GM12872 (cell line): ENCODE results near the gene FAM168A.

Source experiments
- TF ChIP-seq, protein P1 (sequence below): IDR thresholded peaks from 3 replicates; pipeline ENCODE4 v1.5.1; 2011; ENCODE audit warnings: low read depth, mild to moderate bottlenecking, low read length, moderate library complexity; ENCODE audit not compliant: insufficient read depth

The FAM168A gene

DNA sequence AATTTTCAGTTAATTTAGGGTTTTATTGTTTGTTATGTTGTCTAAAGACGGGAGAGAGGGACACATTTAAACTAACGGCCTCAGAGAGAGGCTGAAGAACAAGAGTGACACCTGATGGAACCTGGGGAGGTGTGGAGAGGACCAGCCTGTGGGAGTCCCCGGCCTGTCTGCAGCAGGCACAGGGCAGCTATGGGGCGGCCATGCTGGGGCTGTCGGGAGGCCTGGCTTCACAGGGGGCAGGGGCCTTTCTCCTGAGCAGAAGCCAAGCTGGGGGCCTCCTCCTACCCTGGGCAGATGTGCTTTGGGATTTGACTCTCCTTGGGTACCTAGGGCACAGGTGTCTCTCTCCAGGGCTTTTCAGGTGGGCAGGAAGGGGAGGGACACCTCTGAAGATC is 199.8 kb downstream of the FAM168A start:
- TF ChIP-seq, protein P1, sequence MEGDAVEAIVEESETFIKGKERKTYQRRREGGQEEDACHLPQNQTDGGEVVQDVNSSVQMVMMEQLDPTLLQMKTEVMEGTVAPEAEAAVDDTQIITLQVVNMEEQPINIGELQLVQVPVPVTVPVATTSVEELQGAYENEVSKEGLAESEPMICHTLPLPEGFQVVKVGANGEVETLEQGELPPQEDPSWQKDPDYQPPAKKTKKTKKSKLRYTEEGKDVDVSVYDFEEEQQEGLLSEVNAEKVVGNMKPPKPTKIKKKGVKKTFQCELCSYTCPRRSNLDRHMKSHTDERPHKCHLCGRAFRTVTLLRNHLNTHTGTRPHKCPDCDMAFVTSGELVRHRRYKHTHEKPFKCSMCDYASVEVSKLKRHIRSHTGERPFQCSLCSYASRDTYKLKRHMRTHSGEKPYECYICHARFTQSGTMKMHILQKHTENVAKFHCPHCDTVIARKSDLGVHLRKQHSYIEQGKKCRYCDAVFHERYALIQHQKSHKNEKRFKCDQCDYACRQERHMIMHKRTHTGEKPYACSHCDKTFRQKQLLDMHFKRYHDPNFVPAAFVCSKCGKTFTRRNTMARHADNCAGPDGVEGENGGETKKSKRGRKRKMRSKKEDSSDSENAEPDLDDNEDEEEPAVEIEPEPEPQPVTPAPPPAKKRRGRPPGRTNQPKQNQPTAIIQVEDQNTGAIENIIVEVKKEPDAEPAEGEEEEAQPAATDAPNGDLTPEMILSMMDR, result no peak

GRCh38 chr11:73397468-73398131 is 200.3 kb downstream of the FAM168A start:
- TF ChIP-seq, protein P1, result no peak

DNA sequence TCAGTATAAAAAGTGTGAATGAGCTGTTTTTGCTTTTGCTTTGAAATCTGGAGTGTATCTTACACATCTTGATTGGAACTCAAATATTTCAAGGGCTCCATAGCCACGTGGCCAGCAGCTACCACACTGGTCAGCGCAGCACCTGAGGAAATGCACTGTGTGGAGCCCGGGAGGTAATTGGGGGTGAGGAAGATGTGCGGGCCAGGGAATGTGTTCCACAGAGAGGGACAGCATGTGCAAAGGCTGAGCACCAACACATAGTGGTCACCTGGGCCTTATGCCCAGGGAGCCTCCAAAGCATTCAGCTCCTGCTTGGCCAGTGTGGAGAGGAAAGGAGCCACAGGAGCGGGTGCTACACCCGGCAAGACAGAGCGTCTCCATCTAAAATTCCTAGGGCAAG is 200.9 kb downstream of the FAM168A start:
- TF ChIP-seq, protein P1, result no peak

- TF ChIP-seq, protein P1, result no peak
Measured at GRCh38 chr11:73396251-73396930, 201.5 kb downstream of the FAM168A start.

GRCh38 chr11:73395297-73396208 is 202.4 kb downstream of the FAM168A start:
- TF ChIP-seq, protein P1, result no peak

- TF ChIP-seq, protein P1, result no peak
Measured at GRCh38 chr11:73394416-73395296, 203.3 kb downstream of the FAM168A start.
